Upper lobe of left lung (tissue), 4 donors: ENCODE results near the gene STX2.

ENCODE experiments used
- CTCF ChIP-seq, 6 experiments: fragments of 450-650 bp in 4 of 6; fragments of 200-600 bp in 2 of 6; sonication (generic) in 2 of 6; IDR thresholded peaks; one replicate each; pipeline ENCODE4 v1.5.1; 2016 to 2019; ENCODE audit warnings: antibody characterized with exemption in 6 of 6
- POLR2AphosphoS5 ChIP-seq, 2 donors: sonication (generic); formaldehyde crosslinking; IDR thresholded peaks; one replicate each; pipeline ENCODE4 v1.5.1; 2017; ENCODE audit warnings: antibody characterized with exemption in 2 of 2

- no peak for TF ChIP-seq POLR2AphosphoS5 (IDR thresholded peaks at IDR 0.05)
- no peak for TF ChIP-seq CTCF (IDR thresholded peaks at IDR 0.05)
Measured at GRCh38 chr12:130783110-130783715, 55.8 kb downstream of the STX2 start.
